ENCODE data around the gene PLA2G2D. TPM values are rescaled to one million over a fixed set of nuclear protein-coding genes. Genes with fewer than 3 reads are reported as not detected.

PLA2G2D gene
- total RNA-seq, 3 donors from 2014 or later (not counting 1 experiment from before 2014, with no cell fraction given), result not detected

DNA sequence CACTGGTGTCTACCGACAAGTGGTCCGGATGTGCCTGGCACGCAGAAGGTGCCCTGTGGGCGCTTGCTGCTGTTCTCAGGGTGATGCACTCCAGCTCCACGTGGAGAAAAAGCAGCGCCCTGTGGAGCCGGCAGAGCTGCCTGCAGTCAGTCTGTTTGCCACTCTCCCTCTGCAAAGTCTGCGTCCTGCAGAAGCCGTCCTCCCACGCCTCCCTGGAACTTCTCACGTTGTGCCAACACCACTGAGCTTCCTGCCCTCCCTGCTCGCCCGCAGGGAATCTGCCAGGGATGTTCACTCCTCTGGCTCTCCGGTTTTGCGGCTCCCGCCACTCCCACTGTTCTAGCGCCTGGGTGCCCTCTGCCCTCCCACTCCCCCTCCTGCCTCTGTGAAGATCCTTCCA is 46.7 kb upstream of the PLA2G2D start:
- H3K4me1 ChIP-seq (ENCODE audit: control insufficient read depth, insufficient read depth, low read length), result peaks cover 6% of the 10 kb centered on the region
- peaks cover 38% of the 10 kb centered on the region for H3K9me3 ChIP-seq (ENCODE audit: control insufficient read depth, insufficient read depth, low read length)
- no peaks in the 10 kb centered on the region for H3K36me3 ChIP-seq (ENCODE audit: control insufficient read depth, insufficient read depth, low read length)
- ATAC-seq, result no peak
- Mint-ChIP-seq H3K4me1 (peaks cover 0 to 6% of the 10 kb centered on the region in 2 donors), H3K9me3 (peaks cover 5 to 12% of the 10 kb centered on the region in 2 donors), H3K27ac (no peak overlapping the region), H3K36me3 (peaks cover 15% of the 10 kb centered on the region), H3K4me3 (no peak overlapping the region), H3K27me3 (ENCODE audit: low read depth in 2 of 2) (peaks cover 12 to 33% of the 10 kb centered on the region in 2 donors)
- intact Hi-C loops (cut with micrococcal nuclease), result no loop called here
- TF ChIP-seq, protein P1, sequence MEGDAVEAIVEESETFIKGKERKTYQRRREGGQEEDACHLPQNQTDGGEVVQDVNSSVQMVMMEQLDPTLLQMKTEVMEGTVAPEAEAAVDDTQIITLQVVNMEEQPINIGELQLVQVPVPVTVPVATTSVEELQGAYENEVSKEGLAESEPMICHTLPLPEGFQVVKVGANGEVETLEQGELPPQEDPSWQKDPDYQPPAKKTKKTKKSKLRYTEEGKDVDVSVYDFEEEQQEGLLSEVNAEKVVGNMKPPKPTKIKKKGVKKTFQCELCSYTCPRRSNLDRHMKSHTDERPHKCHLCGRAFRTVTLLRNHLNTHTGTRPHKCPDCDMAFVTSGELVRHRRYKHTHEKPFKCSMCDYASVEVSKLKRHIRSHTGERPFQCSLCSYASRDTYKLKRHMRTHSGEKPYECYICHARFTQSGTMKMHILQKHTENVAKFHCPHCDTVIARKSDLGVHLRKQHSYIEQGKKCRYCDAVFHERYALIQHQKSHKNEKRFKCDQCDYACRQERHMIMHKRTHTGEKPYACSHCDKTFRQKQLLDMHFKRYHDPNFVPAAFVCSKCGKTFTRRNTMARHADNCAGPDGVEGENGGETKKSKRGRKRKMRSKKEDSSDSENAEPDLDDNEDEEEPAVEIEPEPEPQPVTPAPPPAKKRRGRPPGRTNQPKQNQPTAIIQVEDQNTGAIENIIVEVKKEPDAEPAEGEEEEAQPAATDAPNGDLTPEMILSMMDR (IDR thresholded peaks at IDR 0.05), result no peak
- H3K27ac ChIP-seq (ENCODE audit: low read length), result no peak overlapping the region
- no peak overlapping the region for H3K4me3 ChIP-seq (ENCODE audit: low read length)
- 85% methylated on average over 17 of the region's 17 CpGs for WGBS (ENCODE audit: insufficient coverage)
- no peak for DNase-seq
- no peaks in the 10 kb centered on the region for H3K27me3 ChIP-seq (ENCODE audit: control insufficient read depth, insufficient read depth, low read length)

DNA sequence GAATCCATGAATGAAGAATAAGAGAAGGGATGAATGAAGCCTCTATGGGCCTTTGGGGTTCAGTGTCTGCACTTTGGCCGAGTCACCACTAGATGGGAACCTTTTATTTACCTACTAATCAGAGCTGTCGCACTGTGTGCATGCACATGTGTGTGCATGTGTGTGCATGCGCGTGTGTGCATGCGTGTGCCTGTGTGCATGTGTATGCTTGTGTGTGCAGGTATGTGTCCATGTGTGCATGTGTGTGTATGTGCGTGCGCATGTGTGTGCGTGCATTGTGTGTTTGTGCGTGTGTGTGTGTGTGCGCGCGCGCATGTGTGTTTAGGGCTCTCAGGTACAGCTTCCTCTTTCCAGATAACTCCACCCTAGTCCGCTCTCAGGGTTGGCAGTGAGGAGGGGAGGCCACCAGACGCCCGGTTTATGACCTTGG is 46.2 kb upstream of the PLA2G2D start:
- peak in 1 of 2 donors; percentile 24 for DNase-seq
- Mint-ChIP-seq H3K36me3 (peaks cover 15% of the 10 kb centered on the region), H3K9me3 (peaks cover 5 to 12% of the 10 kb centered on the region in 2 donors), H3K27ac (no peak overlapping the region), H3K4me3 (no peak overlapping the region), H3K27me3 (ENCODE audit: low read depth in 2 of 2) (peaks cover 12 to 33% of the 10 kb centered on the region in 2 donors), H3K4me1 (peaks cover 0 to 6% of the 10 kb centered on the region in 2 donors)
- no peak overlapping the region for H3K4me3 ChIP-seq (ENCODE audit: low read length)
- TF ChIP-seq, protein P1 (IDR thresholded peaks at IDR 0.05), result no peak
- no peaks in the 10 kb centered on the region for H3K27me3 ChIP-seq (ENCODE audit: control insufficient read depth, insufficient read depth, low read length)
- intact Hi-C loops (cut with micrococcal nuclease), result no loop called here
- no peaks in the 10 kb centered on the region for H3K36me3 ChIP-seq (ENCODE audit: control insufficient read depth, insufficient read depth, low read length)
- no peak overlapping the region for H3K27ac ChIP-seq (ENCODE audit: low read length)
- H3K9me3 ChIP-seq (ENCODE audit: control insufficient read depth, insufficient read depth, low read length), result peaks cover 43% of the 10 kb centered on the region
- peaks cover under 1% of the 10 kb centered on the region for H3K4me1 ChIP-seq (ENCODE audit: control insufficient read depth, insufficient read depth, low read length)
- 92% methylated on average over 16 of the region's 16 CpGs for WGBS (ENCODE audit: insufficient coverage)
- no peak for ATAC-seq

DNA sequence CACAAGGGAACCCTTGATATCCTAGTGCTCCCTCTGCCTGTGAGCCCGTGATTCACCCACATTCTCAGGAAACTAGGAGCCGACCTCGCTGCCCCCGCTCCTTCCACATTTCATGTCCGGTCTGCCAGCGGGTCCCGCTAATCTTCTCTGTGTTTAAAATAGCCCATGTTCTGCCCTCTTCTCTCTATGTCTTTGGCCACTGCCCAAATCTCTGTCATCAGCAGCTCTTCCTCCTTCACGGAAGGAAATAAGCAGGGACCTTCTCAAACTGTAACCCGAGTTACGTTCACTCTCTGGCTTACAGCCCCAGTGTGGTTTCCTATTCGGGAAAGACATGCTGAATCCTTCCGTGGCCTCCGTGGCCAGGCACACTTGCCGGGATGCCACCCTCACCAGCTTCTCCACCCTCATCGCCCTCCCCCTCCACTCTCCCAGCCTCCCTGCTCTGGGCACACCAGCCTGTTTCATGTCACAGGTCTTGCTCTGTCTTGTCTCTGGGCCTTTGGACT is 45.4 kb upstream of the PLA2G2D start:
- Histone ChIP-seq H3K4me1 (ENCODE audit: control insufficient read depth, insufficient read depth, low read length) (no peaks in the 10 kb centered on the region), H3K9me3 (ENCODE audit: control insufficient read depth, insufficient read depth, low read length) (peaks cover 51% of the 10 kb centered on the region), H3K36me3 (ENCODE audit: control insufficient read depth, insufficient read depth, low read length) (no peaks in the 10 kb centered on the region), H3K4me3 (ENCODE audit: low read length) (no peak overlapping the region), H3K27ac (ENCODE audit: low read length) (no peak overlapping the region), H3K27me3 (ENCODE audit: control insufficient read depth, insufficient read depth, low read length) (no peaks in the 10 kb centered on the region)
- peaks cover 0 to under 1% of the 10 kb centered on the region in 2 donors for H3K4me1 Mint-ChIP-seq
- intact Hi-C loops (cut with micrococcal nuclease), result no loop called here
- peaks cover 5 to 14% of the 10 kb centered on the region in 2 donors for H3K9me3 Mint-ChIP-seq
- peaks cover 12 to 33% of the 10 kb centered on the region in 2 donors for H3K27me3 Mint-ChIP-seq (ENCODE audit: low read depth in 2 of 2)
- 83% methylated on average over 15 of the region's 15 CpGs for WGBS (ENCODE audit: insufficient coverage)
- no peak for ATAC-seq
- TF ChIP-seq, protein P1 (IDR thresholded peaks at IDR 0.05), result no peak
- H3K36me3 Mint-ChIP-seq, result peaks cover 15% of the 10 kb centered on the region
- H3K4me3 Mint-ChIP-seq, result no peak overlapping the region
- no peak overlapping the region for H3K27ac Mint-ChIP-seq
- DNase-seq, result no peak

DNA sequence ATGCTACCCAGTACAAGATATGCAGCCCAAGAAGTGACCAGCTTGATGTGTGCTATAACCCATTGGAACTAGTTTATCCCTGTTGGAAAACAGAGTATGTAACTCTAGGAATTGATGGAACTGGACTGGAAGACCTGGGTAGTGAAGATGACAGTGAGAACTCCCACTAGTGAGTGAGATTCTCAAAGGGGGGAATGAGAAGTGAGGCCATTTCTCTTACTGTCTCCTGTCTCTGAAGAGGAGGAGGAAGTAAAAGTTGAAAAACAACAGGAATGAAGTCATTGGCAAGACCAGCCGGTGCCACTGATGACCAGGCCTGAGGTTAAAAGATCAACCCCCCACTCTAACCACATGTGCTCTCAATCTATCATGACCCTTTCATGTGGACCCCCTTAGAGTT is 40.7 kb upstream of the PLA2G2D start:
- DNase-seq (peak in 1 of 2 donors; percentile 15), ATAC-seq (no peak)
- TF ChIP-seq, protein P1 (IDR thresholded peaks at IDR 0.05), result no peak
- H3K27me3 Mint-ChIP-seq (ENCODE audit: low read depth in 2 of 2), result peaks cover 4 to 15% of the 10 kb centered on the region in 2 donors
- Histone ChIP-seq H3K9me3 (ENCODE audit: control insufficient read depth, insufficient read depth, low read length) (peaks cover 69% of the 10 kb centered on the region), H3K4me1 (ENCODE audit: control insufficient read depth, insufficient read depth, low read length) (no peaks in the 10 kb centered on the region), H3K27me3 (ENCODE audit: control insufficient read depth, insufficient read depth, low read length) (no peaks in the 10 kb centered on the region), H3K4me3 (ENCODE audit: low read length) (no peak overlapping the region), H3K27ac (ENCODE audit: low read length) (no peak overlapping the region), H3K36me3 (ENCODE audit: control insufficient read depth, insufficient read depth, low read length) (no peaks in the 10 kb centered on the region)
- peaks cover 2 to 17% of the 10 kb centered on the region in 2 donors for H3K9me3 Mint-ChIP-seq
- H3K4me3 Mint-ChIP-seq, result no peak overlapping the region
- WGBS (ENCODE audit: insufficient coverage), result 69% methylated on average over 1 of the region's 1 CpG
- H3K27ac Mint-ChIP-seq, result no peak overlapping the region
- intact Hi-C loops (cut with micrococcal nuclease), result no loop called here
- H3K36me3 Mint-ChIP-seq, result peaks cover 10% of the 10 kb centered on the region
- H3K4me1 Mint-ChIP-seq, result peaks cover 0 to under 1% of the 10 kb centered on the region in 2 donors
